ENCODE data around the gene CNDP1. TPM values are rescaled to one million over a fixed set of nuclear protein-coding genes. Genes with fewer than 3 reads are reported as not detected.
"Not testable (repeated sequence)": the region's sequence is repeated elsewhere in the genome, so short reads cannot be mapped to it uniquely, and the experiment has no call there.

CNDP1 gene
- polyA plus RNA-seq, 12 donors = 0.04 to 0.70 (median 0.22) TPM; not detected in 2

DNA sequence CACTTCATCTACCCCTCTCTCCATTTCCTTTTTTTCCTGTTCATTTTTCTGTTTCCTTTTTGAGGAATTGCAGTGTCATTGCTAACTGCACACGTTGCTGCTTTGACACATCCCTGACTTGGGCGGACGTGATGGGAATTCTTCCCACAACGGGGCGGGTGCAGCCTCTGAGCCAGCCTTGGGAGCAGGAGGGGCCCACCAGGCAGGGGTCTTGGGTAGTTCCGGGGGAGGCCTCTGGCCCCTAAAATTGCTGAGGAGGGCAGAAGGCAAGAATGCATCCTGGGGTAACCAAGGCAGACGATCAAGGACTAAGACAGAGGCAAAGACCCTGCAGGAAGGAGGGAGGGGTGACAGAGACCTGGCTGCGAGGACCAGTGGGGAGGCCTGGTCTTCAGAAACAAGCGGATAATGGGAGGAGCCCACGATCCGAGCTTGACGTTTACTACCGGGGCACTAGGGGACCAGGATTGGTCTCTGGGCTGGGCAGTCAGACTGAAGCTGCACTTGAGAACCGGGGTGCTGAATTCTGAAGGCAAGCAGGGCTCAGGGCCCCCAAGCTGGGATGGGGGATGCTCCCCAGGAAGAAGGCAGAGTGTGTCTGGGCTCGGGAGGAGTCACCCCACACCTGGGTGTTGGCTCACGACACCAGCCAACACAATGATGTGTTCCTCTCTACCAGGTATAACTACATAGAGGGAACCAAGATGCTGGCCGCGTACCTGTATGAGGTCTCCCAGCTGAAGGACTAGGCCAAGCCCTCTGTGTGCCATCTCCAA is 14.8 kb upstream of the CNDP1 start:
- no peak for DNase-seq

DNA sequence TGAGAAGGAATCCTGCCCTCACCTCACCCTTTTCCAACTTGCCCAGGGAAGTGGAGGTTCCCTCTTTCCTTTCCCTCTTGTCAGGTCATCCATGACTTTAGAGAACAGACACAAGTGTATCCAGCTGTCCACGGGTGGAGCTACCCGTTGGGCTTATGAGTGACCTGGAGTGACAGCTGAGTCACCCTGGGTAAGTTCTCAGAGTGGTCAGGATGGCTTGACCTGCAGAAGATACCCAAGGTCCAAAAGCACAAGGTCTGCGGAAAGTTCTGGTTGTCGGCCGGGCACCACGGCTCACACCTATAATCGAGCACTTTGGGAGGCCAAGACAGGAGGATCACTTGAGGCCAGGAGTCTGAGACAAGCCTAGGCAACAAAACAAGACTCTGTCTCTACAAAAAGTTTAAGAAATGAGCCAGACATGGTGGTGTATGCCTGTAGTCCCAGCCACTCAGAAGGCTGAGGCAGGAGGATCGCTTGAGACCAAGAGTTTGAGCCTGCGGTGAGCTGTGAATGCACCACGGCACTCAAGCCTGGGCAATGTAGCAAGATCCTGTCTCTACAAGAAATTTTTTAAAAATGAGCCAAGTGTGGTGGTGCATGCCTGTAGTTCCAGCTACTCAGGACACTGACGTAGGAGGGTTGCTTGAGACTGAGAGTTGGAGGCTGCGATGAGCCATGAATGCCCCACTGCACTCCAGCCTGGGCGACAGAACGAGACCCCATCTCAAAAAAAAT is 14.0 kb upstream of the CNDP1 start:
- DNase-seq = no peak

DNA sequence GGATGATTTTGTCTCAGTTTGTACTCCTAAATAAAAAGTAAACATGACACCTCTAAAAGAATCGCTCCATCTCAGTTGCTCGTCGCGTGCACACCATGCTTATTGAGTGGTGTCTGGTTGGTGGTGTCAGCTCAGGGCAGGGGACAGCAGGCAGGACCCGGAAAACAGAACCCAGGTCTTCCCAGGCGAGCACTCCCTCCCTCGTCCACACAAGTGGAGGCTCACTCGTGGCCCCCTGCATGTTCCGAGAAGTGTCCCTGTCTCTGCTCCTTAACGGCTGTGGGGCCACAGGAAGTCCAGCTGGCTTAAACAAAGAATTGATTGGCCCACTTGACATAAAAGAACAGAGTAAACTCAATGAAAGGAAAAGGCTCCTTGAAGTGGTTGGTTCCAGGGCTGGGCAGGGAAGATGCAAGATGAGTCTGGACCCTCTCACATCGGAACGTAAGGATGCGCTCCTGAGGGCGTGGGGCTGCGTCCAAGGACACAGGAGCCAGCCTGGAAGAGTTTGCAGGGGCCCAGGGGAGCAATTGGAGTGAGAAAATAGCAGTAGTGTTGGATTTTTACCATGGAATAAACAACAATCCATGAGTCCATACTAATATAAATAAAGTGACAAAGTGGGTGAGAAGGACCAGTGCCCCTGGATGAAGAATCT is 13.1 kb upstream of the CNDP1 start:
- DNase-seq = no peak

DNA sequence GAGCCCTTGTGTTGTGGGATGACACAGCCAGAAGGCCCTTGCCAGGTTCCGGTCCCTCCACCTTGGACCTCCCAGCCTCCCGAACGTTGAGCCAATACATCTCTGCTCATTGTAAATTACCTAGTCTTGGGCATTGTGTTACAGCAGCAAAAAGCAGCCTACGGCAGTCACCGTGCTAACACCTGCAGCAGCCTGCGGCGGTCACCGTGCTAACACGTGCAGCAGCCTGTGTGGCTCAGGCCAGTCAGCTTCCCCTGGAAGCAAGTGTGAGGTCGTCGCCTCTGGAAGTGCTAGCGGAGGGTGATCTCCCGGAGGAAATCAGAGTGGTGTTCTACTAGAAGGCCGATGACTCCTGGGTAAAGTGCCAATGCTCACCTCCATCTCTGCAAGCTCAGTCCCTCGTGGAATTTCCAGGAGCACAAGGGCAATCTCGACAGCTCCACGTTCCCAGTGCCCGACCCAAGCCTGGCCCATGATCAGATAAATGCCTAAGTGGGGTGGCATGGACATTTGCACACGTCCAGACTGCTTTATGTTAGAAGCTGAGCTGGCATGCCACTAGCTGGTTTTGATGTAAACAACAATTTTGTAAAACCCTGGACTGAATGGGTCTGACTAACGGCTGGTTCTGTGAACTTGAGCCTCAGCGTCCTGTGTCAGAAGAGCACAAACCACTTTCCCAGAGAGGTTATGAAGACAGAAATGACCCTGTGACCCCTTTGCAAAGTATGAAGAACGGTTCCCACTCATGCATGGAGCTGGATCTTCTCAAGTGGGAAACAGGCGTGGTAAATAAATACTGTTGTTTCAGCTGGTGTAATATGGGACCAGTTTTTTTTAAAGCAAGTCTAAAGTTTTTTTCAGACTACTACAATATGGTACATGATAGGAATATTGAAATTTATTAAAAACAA is 11.4 kb upstream of the CNDP1 start:
- DNase-seq = no peak

DNA sequence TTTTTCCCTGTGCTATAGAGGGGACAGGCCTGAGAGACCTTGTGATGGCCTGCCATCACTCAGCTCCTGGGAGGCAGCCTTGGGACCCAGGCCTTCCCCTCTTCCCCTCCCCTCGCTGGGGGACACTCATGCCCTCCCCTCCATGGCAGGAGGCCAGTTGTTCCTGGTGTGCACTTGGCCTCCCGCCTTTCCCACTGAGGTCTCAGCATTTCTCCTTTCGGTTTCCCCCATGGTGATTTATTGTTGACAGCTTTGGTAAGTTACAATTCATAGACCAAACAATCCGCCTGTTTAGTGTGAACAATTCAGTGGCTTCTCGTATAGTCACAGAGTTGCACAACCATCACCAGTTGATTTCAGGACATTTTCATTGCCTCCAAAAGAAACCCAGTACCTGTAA is 10.2 kb upstream of the CNDP1 start:
- DNase-seq = no peak

DNA sequence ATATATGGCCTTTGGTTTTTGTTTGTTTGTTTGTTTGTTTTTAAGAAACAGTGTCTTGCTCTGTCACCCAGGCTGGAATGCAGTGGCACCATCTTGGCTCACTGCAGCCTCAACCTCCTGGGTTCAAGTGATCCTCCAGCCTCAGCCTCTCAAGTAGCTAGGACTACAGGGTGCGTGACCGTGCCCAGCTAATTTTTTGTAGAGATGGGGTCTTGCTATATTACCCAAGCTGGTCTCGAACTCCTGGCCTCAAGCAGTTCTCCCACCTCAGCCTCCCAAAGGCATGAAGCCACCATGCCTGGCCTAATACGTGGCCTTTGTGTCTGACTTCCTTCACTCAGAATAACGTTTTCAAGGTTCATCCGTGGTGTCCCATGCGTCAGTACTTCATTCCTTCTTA is 9.4 kb upstream of the CNDP1 start:
- not testable (repeated sequence) for DNase-seq

DNA sequence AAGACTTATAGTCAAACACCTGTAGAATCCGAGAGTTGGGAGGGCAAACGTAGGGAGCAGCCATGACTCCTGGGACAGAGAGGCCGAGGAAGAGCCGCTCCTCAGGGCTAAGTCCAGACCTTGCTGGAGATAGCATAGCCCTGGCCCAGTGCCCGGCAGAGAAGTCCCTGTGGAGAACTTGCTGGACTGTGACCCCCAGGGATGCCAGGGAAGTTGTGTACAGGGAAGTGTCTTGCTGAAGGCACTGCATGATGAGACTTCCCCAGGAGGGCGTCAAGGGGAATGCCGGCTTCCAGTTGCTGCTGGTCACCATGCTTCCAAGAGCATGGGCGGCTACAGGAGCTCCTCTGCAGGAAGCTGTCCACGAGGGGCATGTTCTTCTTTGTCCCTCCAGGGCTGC is 8.6 kb upstream of the CNDP1 start:
- no peak for DNase-seq

DNA sequence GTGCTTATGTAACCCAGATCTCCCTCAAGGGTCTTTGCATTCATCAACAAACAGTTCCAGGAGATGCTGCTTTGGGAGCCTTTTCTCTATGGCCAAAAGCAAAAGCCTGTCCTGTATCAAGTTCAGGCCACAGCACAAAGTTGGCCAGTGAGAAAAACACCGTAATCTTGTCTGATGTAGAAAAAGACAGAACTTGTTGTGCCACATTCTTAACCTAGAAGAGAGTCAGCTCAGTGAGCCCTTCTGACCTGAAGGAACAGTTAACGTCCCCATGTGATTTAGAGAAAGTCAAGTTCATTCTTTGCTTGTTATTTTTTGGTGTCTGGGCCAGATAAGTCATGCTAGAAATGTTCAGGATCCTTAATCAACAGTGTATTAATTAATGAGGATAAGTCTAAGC is 7.8 kb upstream of the CNDP1 start:
- DNase-seq = no peak

DNA sequence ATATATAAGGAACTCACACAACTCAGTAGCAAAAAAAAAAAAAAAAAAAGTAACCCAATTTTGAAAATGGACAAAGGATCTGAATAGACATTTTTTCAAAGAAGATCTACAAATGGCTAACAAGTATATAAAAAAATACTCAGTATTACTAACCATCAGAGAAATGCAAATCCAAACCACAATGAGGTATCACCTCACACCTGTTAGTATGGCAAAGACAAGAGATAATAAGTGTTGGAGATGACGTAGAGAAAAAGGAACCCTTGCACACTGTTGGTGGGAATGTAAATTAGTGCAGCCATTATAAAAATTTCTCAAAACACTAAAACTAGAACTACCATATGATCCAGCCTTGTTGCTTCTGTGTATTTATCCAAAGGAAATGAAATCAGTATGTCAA is 5.8 kb upstream of the CNDP1 start:
- DNase-seq = no peak

DNA sequence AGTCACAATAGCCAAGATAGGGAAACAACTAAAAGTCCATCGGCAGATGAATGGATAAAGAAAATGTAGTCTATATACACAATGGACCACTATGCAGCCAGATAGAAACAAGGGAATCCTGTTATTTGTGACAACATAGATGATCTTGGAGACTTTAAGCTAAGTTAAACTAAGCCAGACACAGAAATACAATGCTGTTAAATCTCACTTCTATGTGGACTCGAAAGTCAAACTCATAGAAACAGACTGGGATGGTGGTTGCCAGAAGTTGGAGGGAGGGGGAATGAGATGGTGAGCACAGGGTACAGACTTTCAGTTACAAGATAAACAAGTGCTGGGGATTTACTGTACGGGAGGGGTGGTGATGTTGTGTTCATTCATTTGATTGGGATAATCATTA is 5.4 kb upstream of the CNDP1 start:
- no peak for DNase-seq

DNA sequence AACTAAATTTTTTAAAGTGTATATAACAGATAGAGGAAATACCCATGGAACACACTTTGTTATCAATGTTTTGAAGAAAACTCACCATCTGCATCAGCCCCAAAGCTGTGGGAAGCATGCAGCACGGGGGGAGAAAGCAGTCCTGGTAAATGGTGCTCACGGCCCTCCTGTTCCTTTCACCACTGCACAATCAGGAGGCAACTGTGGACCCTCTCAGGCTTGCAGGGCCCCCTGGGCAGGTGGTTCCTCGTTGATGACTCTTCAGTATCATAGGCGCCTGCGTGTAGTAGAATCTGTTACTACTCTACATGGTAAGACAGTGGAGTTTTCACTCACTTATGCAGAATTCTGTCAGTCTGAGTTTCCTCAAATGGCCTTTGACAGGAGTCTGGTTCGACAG is 4.9 kb upstream of the CNDP1 start:
- no peak for DNase-seq

DNA sequence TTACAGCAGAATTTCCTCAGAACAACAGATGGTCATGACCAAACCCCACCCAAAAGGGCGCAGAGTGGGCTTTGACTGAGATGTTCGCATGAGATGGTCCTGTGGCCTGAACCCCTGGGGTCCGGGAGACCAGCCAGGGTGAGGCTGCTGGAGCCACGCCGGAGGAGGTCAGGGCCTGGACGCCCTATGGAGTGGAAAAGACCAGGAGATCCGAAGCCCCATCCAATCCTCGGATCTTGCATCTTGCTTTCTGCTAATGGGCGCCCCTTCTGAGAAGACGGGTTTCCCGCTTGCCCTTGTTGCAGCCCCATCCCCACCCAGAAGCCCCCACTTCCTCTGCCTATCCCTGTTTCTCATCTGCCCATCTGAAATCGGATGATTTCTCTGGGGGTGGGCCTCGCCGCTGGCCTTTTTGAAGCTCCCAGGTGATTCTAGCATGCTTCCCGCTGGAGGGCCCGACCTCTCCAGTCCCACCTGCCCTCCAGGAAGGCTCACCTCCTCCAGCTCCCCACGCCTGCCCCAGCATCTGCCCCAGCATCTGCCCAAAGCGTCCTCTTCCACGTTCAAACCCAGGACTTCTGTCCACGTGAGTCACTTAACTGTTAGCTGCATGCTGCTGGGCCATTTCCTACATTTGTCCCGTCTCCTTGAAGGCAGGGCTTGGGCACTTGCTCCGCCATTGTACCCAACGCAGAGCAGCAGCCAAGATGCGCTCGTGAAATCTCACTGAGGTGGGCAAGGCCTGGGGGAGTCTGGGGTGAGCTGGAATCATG is 4.3 kb upstream of the CNDP1 start:
- DNase-seq = no peak

DNA sequence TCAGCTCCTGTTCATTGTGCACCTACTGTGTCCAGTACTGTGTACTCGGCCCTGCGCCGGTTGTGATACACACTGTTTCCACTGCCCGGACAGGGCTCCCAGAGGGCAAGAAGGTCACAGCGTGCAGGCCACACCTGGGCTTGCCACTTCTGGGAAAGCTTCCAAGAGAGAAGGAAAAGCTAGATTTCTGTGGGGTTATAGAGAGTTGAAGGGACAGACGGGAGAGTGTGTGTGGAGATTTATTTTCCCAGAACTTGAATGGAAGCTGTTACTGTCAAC is 3.8 kb upstream of the CNDP1 start:
- DNase-seq = no peak

DNA sequence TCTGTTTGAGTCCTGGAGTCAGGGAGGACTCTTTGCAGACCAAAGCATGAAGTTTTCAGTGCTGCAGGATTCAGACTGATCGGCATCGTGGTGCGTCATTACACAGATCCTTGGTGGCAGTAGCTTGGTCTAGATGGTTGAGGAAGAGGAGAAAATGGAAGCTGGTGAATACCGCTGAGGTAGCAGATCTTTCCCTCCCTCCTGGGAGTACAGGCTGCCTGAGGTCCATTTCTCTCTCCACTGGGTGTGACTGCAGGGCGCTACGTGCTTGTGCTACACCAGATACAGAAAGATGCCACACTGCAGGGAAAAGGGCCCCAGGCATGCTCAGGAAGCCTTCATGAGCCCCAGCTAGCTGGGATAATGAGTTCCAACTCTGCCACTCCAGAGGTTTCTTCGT is 3.3 kb upstream of the CNDP1 start:
- no peak for DNase-seq

DNA sequence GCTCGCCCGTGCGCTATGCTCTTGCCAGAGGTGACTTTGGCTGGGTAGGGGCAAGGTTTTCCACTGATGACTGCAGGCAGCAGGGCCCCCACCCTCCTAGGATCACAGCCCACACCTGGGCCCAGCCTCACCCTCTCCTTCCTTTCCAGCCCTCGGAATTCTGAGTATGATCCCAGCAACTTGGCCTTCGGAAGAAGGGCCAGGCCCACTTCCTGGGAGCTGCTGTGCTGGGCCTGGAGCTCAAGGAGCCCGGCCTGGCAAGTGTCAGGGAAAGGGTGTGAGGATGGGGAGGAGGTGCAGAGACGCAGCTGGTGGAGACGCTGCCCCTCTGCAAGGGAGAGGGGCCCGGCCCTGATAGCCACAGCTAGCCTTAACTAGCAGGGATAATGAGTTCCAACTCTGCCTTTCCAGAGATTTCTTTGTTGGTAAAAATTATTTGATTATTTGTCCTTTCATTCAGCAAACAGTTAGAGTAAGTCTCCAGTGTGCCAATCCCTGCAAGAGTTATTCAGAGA is 1.7 kb upstream of the CNDP1 start:
- no peak for DNase-seq

DNA sequence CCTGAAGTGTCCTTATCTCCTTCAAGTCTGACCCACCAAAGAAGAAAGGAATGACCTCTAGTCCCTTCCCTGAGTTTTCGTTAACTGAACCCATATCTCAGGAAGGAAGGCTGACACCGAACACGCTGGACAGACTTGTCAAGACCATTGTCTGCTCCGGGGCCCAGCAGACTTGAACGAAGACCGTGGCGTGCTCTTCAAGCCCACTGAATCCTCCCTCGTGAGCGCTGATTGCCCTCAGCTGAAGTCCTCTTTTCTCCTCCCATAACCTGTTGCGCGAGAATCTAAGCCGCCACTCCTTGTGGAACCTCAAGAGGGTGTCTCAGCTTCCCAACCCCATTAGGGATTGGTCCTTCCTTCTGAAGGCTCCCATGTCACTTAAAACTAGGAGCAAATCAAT is 634 bp upstream of the CNDP1 start:
- DNase-seq = no peak

DNA sequence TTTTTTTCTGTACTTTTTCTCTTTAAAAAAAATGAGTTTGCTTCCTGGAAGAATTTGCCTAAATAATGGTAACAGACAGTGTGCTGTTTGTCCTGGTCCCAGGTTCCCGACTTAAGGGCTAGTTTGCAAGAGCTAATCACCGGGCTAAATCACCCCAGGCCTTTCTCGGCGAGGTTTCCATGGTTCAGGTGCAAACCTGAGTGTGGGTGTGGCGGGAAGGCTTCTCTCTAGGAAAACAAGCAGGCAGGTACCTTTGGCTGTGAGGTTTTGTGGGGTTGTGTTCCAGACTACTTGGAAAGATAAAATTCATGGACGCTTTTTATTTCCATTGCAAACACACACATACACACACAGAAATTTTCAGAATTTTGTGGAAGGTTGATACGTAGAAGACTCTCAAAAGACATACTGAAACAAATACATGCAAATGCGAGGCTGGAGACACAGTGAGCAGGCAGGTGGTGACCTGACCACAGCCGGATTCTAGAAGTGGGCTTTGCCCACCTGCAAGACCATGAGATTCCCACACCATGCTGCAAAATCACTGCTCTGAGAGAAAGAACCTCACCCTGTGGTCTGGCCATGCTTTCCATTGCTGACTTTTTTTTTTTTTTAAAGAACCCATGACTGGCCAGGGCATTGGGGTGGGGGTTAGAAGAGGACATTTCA is 815 bp downstream of the CNDP1 start:
- DNase-seq = no peak

DNA sequence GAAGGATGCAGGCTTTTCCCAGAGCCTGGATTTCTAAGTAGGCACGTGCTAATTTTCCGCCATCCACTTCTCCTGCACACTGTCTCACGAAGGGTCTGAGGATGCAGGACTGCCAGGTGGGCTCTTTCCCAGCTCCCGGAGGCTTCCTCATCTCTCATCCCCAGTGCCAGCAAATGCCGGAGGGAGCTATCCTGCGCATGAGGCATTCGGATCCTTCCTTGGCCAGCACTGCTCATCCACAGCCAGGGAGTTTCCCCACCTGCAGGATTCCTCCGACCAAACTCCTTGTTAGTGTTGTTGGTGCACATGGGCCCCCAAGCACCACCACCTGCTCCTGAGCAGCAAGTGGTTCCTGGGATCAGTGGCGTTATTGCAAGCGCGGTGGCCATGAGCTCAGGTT is 5.0 kb downstream of the CNDP1 start:
- DNase-seq = no peak

DNA sequence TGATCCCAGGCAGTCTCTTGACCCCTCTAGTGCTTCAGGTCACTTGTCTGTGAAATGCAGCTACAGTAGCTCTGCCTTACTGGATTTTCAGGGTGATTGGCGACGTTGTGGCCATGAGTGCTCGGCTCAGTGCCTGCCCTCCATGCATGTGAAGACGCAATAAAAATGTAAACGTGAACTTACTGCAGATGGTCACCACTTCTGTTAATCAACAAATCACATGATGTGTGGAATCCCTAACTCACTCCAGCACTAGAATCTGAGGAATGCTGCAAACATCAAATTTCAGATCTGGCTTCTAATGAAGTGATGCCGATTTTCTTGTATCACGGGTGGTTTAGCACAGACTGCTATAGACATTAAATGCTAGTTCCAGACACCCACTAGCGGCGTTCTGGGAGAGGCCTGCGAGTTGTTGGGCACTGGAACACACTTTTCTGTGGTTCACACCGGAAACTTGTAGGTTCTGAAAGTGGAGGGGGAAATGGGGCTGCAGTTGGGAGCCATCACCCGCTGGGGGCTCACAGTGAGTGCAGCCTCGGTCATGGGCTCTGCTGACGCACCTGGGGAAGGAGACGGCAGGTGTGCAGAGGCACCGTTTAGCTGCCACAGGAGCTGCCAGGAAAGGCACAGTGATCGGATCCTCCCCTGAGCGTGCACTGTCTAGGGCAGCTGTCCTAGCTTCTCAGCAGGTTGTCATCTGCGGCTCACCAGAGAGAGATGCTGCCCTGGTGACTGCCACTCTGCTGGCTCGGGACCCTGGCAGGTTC is 6.5 kb downstream of the CNDP1 start:
- DNase-seq = no peak
